NB4 (cell line): Measurements from ENCODE around the gene FAM204A.

Experiments used
- POLR2A ChIP-seq: IDR thresholded peaks from 2 replicates; pipeline ENCODE4 v1.6.1; 2011; ENCODE audit warnings: mild to moderate bottlenecking; ENCODE audit not compliant: insufficient read length; ENCODE audit errors: extremely low read depth
- TF ChIP-seq, protein P1 (sequence below): IDR thresholded peaks from one replicate; pipeline ENCODE4 v1.5.1; 2012; ENCODE audit warnings: low read depth, low read length
- TF ChIP-seq, protein P2 (sequence below): IDR thresholded peaks from 2 replicates; pipeline ENCODE4 v1.6.1; 2011; ENCODE audit warnings: low read depth, low read length

DNA sequence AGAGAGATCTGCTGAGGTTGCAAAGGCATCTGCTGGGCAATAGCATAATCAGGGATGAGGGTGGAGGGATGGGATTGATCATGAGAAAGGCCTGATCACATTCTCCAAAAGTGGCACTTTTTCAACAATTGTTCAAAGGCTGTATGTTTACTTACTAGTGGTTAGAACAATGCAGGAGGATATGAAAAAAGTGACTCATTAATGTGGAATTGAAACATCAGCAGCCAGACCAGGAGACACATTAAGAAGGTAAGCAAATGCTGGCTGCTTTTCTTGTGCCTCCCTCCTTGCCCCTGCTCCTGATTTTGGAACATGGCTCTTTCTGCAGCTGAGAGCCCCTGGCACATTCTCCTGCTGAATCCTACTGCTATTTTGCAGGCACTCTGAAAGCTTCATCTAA, 63.5 kb downstream of the FAM204A start:
- TF ChIP-seq, protein P1, sequence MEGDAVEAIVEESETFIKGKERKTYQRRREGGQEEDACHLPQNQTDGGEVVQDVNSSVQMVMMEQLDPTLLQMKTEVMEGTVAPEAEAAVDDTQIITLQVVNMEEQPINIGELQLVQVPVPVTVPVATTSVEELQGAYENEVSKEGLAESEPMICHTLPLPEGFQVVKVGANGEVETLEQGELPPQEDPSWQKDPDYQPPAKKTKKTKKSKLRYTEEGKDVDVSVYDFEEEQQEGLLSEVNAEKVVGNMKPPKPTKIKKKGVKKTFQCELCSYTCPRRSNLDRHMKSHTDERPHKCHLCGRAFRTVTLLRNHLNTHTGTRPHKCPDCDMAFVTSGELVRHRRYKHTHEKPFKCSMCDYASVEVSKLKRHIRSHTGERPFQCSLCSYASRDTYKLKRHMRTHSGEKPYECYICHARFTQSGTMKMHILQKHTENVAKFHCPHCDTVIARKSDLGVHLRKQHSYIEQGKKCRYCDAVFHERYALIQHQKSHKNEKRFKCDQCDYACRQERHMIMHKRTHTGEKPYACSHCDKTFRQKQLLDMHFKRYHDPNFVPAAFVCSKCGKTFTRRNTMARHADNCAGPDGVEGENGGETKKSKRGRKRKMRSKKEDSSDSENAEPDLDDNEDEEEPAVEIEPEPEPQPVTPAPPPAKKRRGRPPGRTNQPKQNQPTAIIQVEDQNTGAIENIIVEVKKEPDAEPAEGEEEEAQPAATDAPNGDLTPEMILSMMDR: no peak
- TF ChIP-seq, protein P2, sequence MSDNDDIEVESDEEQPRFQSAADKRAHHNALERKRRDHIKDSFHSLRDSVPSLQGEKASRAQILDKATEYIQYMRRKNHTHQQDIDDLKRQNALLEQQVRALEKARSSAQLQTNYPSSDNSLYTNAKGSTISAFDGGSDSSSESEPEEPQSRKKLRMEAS: no peak
- TF ChIP-seq POLR2A: no peak
